CD14-positive monocyte (primary cell): Measurements from ENCODE around the gene NFKBIA. TPM values are rescaled to one million over a fixed set of nuclear protein-coding genes. Genes with fewer than 3 reads are reported as not detected.
A peak's percentile ranks its signal among the peaks of the same experiment; 100 is the strongest.

ENCODE experiments used
- DNase-seq, 3 donors: peaks; one replicate each; pipeline ENCODE4 v3.0.0-alpha.2; 2011 to 2022
- H2AFZ ChIP-seq: 2 replicates; pipeline ENCODE4 v1.6.0; 2012; ENCODE audit warnings: mild to moderate bottlenecking, low read depth, low read length, inconsistent platforms; ENCODE audit not compliant: insufficient read depth, poor library complexity, severe bottlenecking
- H3K27ac ChIP-seq, 2 donors: 1 replicate in 1 of 2; 2 replicates in 1 of 2; pipeline ENCODE4 v1.5.1; 2012 to 2013; ENCODE audit warnings: low read length in 2 of 2, control low read depth in 1 of 2, inconsistent platforms in 1 of 2, low read depth in 1 of 2, mild to moderate bottlenecking in 1 of 2
- H3K27me3 ChIP-seq, 2 donors: one replicate each; pipeline versions ENCODE4 v1.6.0 to v1.6.1; 2011 to 2013; ENCODE audit warnings: low read length in 2 of 2; ENCODE audit not compliant: control insufficient read depth in 2 of 2, insufficient read depth in 2 of 2
- H3K36me3 ChIP-seq, 2 donors: replicated peaks in 1 of 2; 1 replicate in 1 of 2; 2 replicates in 1 of 2; pipeline versions ENCODE4 v1.5.1 to v1.6.1; 2012 to 2013; ENCODE audit warnings: low read length in 2 of 2, control low read depth in 1 of 2, inconsistent platforms in 1 of 2, mild to moderate bottlenecking in 1 of 2; ENCODE audit not compliant: insufficient read depth in 2 of 2, control insufficient read depth in 1 of 2
- H3K4me1 ChIP-seq, 2 donors: 1 replicate in 1 of 2; 2 replicates in 1 of 2; pipeline versions ENCODE4 v1.5.1 to v1.6.1; 2012 to 2013; ENCODE audit warnings: low read length in 2 of 2, control low read depth in 1 of 2, inconsistent platforms in 1 of 2, mild to moderate bottlenecking in 1 of 2, moderate library complexity in 1 of 2; ENCODE audit not compliant: insufficient read depth in 2 of 2, control insufficient read depth in 1 of 2
- H3K4me2 ChIP-seq: replicated peaks from 2 replicates; pipeline ENCODE3; 2012; ENCODE audit warnings: low read length, moderate library complexity, mild to moderate bottlenecking; ENCODE audit not compliant: poor library complexity, severe bottlenecking; ENCODE audit errors: extremely low read depth
- H3K4me3 ChIP-seq, 3 experiments: fragments of 200-600 bp in 1 of 3; sonication (generic) in 1 of 3; replicated peaks in 1 of 3; 1 replicate in 2 of 3; 2 replicates in 1 of 3; pipeline ENCODE4 v1.5.1; 2011 to 2013; ENCODE audit warnings: low read length in 3 of 3, mild to moderate bottlenecking in 3 of 3, control low read depth in 2 of 3, low read depth in 2 of 3, inconsistent platforms in 1 of 3, moderate library complexity in 1 of 3
- H3K79me2 ChIP-seq: 2 replicates; pipeline ENCODE4 v1.6.0; 2012; ENCODE audit warnings: mild to moderate bottlenecking, control low read depth, inconsistent platforms, low read length, moderate library complexity; ENCODE audit not compliant: insufficient read depth
- H3K9ac ChIP-seq: 2 replicates; pipeline ENCODE4 v1.6.0; 2017; ENCODE audit warnings: low read length, mild to moderate bottlenecking; ENCODE audit not compliant: insufficient read depth, poor library complexity, severe bottlenecking
- H3K9me3 ChIP-seq, 2 donors: replicated peaks in 1 of 2; 1 replicate in 1 of 2; 2 replicates in 1 of 2; pipeline versions ENCODE4 v1.5.1 to v1.6.1; 2012 to 2013; ENCODE audit warnings: low read length in 2 of 2, control low read depth in 1 of 2; ENCODE audit not compliant: control insufficient read depth in 1 of 2, insufficient read depth in 1 of 2
- H4K20me1 ChIP-seq: 2 replicates; pipeline ENCODE4 v1.6.0; 2012; ENCODE audit warnings: mild to moderate bottlenecking, low read length, control low read depth, moderate library complexity; ENCODE audit not compliant: insufficient read depth
- H3K27ac Mint-ChIP-seq, 7 donors: one replicate each; pipeline ENCODE4 v1.8.0; 2020; ENCODE audit warnings: mild to moderate bottlenecking in 7 of 7, mixed read lengths in 7 of 7, moderate library complexity in 6 of 7, inconsistent platforms in 2 of 7
- H3K27me3 Mint-ChIP-seq, 3 donors: one replicate each; pipeline ENCODE4 v1.8.0; 2021 to 2022; ENCODE audit warnings: low read depth in 3 of 3, mild to moderate bottlenecking in 3 of 3, mixed read lengths in 3 of 3, moderate library complexity in 3 of 3, inconsistent platforms in 1 of 3
- H3K36me3 Mint-ChIP-seq, 2 donors: one replicate each; pipeline ENCODE4 v1.8.0; 2020; ENCODE audit warnings: mixed read lengths in 2 of 2, inconsistent platforms in 1 of 2, mild to moderate bottlenecking in 1 of 2
- H3K4me1 Mint-ChIP-seq: one replicate; pipeline ENCODE4 v1.8.0; 2020; ENCODE audit warnings: mild to moderate bottlenecking, mixed read lengths
- H3K4me3 Mint-ChIP-seq, 2 donors: one replicate each; pipeline ENCODE4 v1.8.0; 2020; ENCODE audit warnings: mild to moderate bottlenecking in 2 of 2, mixed read lengths in 2 of 2, moderate library complexity in 1 of 2
- H3K9me3 Mint-ChIP-seq, 7 donors: one replicate each; pipeline ENCODE4 v1.8.0; 2020 to 2022; ENCODE audit warnings: mixed read lengths in 7 of 7, mild to moderate bottlenecking in 6 of 7, moderate library complexity in 6 of 7, inconsistent platforms in 2 of 7
- CTCF ChIP-seq: fragments of 200-600 bp; IDR thresholded peaks from one replicate; pipeline ENCODE4 v1.8.0; 2022; ENCODE audit warnings: antibody characterized with exemption, mild to moderate bottlenecking
- WGBS: methylation state at CpG from one replicate; pipeline ENCODE4 v1.1.5; 2013; ENCODE audit warnings: missing lambda C conversion rate; ENCODE audit not compliant: insufficient coverage; 5-methylcytosine and 5-hydroxymethylcytosine counted together
- intact Hi-C, 2 donors: fragments of 100-400 bp; cut with micrococcal nuclease; formaldehyde crosslinking; loops; one replicate each; pipeline versions ENCODE4 v1.15.0 to v1.15.1; 2023
- polyA plus RNA-seq, 3 donors: library from polyadenylated mRNA; depleted of rRNA in 1 of 3; unstranded in 2 of 3; stranded (reverse) in 1 of 3; fragments of 300-500 nt in 2 of 3; fragments of >200 nt in 1 of 3; fragmentation: Illumina TruSeq in 2 of 3; gene quantifications; 1 replicate in 2 of 3; 2 replicates in 1 of 3; pipeline ENCODE4 v1.2.3, GENCODE V29; 2012 to 2021

The NFKBIA gene
- polyA plus RNA-seq, 3 donors = 868 to 4,739 (median 935) TPM

GRCh38 chr14:35406506-35407305, 2.2 kb upstream of the NFKBIA start:
- H2AFZ ChIP-seq = no peak overlapping the region
- peaks cover 38 to 39% of the 10 kb centered on the region in 2 donors for H3K4me1 ChIP-seq
- peaks cover 1 to 9% (median 6%) of the 10 kb centered on the region in 3 donors for H3K27me3 Mint-ChIP-seq
- H3K4me3 Mint-ChIP-seq = no peak overlapping the region
- intact Hi-C loops = loop anchor here (5.0 to 10.0 kb wide), 2 partner anchors 62 to 174 kb away; no protein-coding TSS in a partner anchor
- no peak overlapping the region for H3K9ac ChIP-seq
- H3K9me3 ChIP-seq = no peaks in the 10 kb centered on the region
- H4K20me1 ChIP-seq = peaks cover 26% of the 10 kb centered on the region
- H3K4me1 Mint-ChIP-seq = peaks cover 38% of the 10 kb centered on the region
- peaks cover 19 to 20% of the 10 kb centered on the region in 2 donors for H3K36me3 ChIP-seq
- H3K79me2 ChIP-seq = peaks cover 36% of the 10 kb centered on the region
- H3K27ac Mint-ChIP-seq = peak overlapping the region; percentile 42 to 100 (median 99)
- H3K4me3 ChIP-seq = peak overlapping the region in 1 of 3 experiments; percentile 99
- H3K9me3 Mint-ChIP-seq = peaks cover 0 to 8% (median 6%) of the 10 kb centered on the region in 7 donors
- H3K36me3 Mint-ChIP-seq = peaks cover 20% of the 10 kb centered on the region in 2 donors
- H3K27ac ChIP-seq = peak overlapping the region in 1 of 2 donors; percentile 99
- no peaks in the 10 kb centered on the region for H3K27me3 ChIP-seq
- DNase-seq = peak; percentile 46 to 73 (median 71)
- 0% methylated on average over 1 of the region's 5 CpGs for WGBS
- H3K4me2 ChIP-seq = peak overlapping the region; percentile 86
- TF ChIP-seq CTCF = peak; percentile 94

GRCh38 chr14:35406090-35406489, 1.5 kb upstream of the NFKBIA start:
- H3K4me1 ChIP-seq = peaks cover 44 to 45% of the 10 kb centered on the region in 2 donors
- Mint-ChIP-seq H3K27ac (peak overlapping the region; percentile 98 to 100 (median 99)), H3K36me3 (peaks cover 26% of the 10 kb centered on the region in 2 donors), H3K27me3 (peaks cover 1 to 9% (median 6%) of the 10 kb centered on the region in 3 donors), H3K9me3 (peaks cover 0 to 8% (median 6%) of the 10 kb centered on the region in 7 donors), H3K4me1 (peaks cover 43% of the 10 kb centered on the region), H3K4me3 (peak overlapping the region; percentile 88 to 95)
- TF ChIP-seq CTCF = no peak
- no peaks in the 10 kb centered on the region for H3K27me3 ChIP-seq
- DNase-seq = no peak
- intact Hi-C loops = loop anchor here (5.0 to 10.0 kb wide), 2 partner anchors 61 to 174 kb away; no protein-coding TSS in a partner anchor
- no peak overlapping the region for H3K9ac ChIP-seq
- no CpG with 5 or more reads among the region's 2 CpGs for WGBS
- peak overlapping the region in 1 of 3 experiments; percentile 99 for H3K4me3 ChIP-seq
- no peaks in the 10 kb centered on the region for H3K9me3 ChIP-seq
- peak overlapping the region; percentile 86 for H3K4me2 ChIP-seq
- peaks cover 32% of the 10 kb centered on the region for H4K20me1 ChIP-seq
- peaks cover 42% of the 10 kb centered on the region for H3K79me2 ChIP-seq
- H3K36me3 ChIP-seq = peaks cover 26% of the 10 kb centered on the region in 2 donors
- peak overlapping the region in 1 of 2 donors; percentile 99 for H3K27ac ChIP-seq
- no peak overlapping the region for H2AFZ ChIP-seq
